HCT116 (cell line): ENCODE measurements around the gene SLC39A12. TPM values are rescaled to one million over a fixed set of nuclear protein-coding genes. Genes with fewer than 3 reads are reported as not detected.

Experiments used
- ATAC-seq: fragments of 200-7000 bp; cut with Tn5 transposase; 2 replicates; pipeline ENCODE4 v1.9.1; 2020; ENCODE audit warnings: mild to moderate bottlenecking, moderate library complexity
- BruUV-seq: library from RNA; stranded (reverse); fragments of 400-500 nt; replicated peaks from 2 replicates; lab custom pipeline; 2021; lab: Mats Ljungman, UMichigan
- CTCF ChIA-PET: fragments of 300-600 bp; sonication (Branson Sonifier 250); formaldehyde crosslinking; loops from one replicate; lab custom pipeline; 2021; ENCODE audit warnings: antibody characterized with exemption; lab: Charles Lee
- POLR2A ChIA-PET: fragments of 300-600, 350-600 bp; sonication (Branson Sonifier 250); formaldehyde crosslinking; loops from one replicate; lab custom pipeline; 2021; ENCODE audit warnings: antibody characterized with exemption; lab: Charles Lee
- RAD21 ChIA-PET, 2 experiments: fragments of 300-600 bp; sonication (Branson Sonifier 250); formaldehyde crosslinking; loops; one replicate each; lab custom pipeline; 2023; ENCODE audit warnings: low total read pairs in 2 of 2; ENCODE audit not compliant: uncharacterized antibody in 2 of 2, unreplicated experiment in 2 of 2, low non-redundant PET in 1 of 2; lab: Charles Lee
- DNase-seq: peaks from one replicate; pipeline ENCODE4 v3.0.0-alpha.2; 2010; ENCODE audit warnings: low read depth, low spot score
- H2AFZ ChIP-seq: fragments of 200-600 bp; shearing (Covaris generic), sonication (generic); 2 replicates; pipeline ENCODE4 v1.6.1; 2017; ENCODE audit warnings: low read depth, mixed run types, mixed read lengths, antibody characterized with exemption, low read length; ENCODE audit not compliant: poor library complexity, severe bottlenecking
- H3K27ac ChIP-seq: 2 replicates; pipeline ENCODE4 v1.5.1; 2012; ENCODE audit warnings: low read depth, low read length
- H3K27me3 ChIP-seq: fragments of 200-600 bp; sonication (generic); 2 replicates; pipeline ENCODE4 v1.6.1; 2016; ENCODE audit warnings: mixed run types, low read length, mixed read lengths; ENCODE audit not compliant: insufficient read depth
- H3K36me3 ChIP-seq, 2 experiments: fragments of 200-500 bp in 1 of 2; fragments of 200-600 bp in 1 of 2; sonication (Bioruptor generic) in 1 of 2; sonication (generic) in 1 of 2; 2 replicates each; pipeline versions ENCODE4 v1.5.1 to v1.6.1; 2014 to 2016; ENCODE audit warnings: low read length in 2 of 2, inconsistent platforms in 1 of 2, mixed read lengths in 1 of 2, mixed run types in 1 of 2; ENCODE audit not compliant: insufficient read depth in 2 of 2, control insufficient read depth in 1 of 2
- H3K4me1 ChIP-seq, 2 experiments: fragments of 200-600 bp in 1 of 2; sonication (generic) in 1 of 2; 2 replicates each; pipeline versions ENCODE4 v1.5.1 to v1.6.1; 2012 to 2017; ENCODE audit warnings: low read length in 2 of 2, inconsistent platforms in 1 of 2, mild to moderate bottlenecking in 1 of 2, mixed read lengths in 1 of 2, mixed run types in 1 of 2, moderate library complexity in 1 of 2; ENCODE audit not compliant: insufficient read depth in 2 of 2, control insufficient read depth in 1 of 2
- H3K4me2 ChIP-seq: fragments of 200-600 bp; sonication (generic); 2 replicates; pipeline ENCODE4 v1.6.1; 2017; ENCODE audit warnings: mixed run types, low read length, mixed read lengths
- H3K4me3 ChIP-seq, 2 experiments: fragments of 200-600 bp in 1 of 2; sonication (generic) in 1 of 2; replicated peaks in 1 of 2; 2 replicates each; pipeline ENCODE4 v1.5.1; 2011 to 2016; ENCODE audit warnings: low read length in 2 of 2, control low read depth in 1 of 2, low read depth in 1 of 2, mild to moderate bottlenecking in 1 of 2, mixed read lengths in 1 of 2, mixed run types in 1 of 2
- H3K79me2 ChIP-seq: fragments of 200-600 bp; sonication (generic); 2 replicates; pipeline ENCODE4 v1.6.1; 2017; ENCODE audit warnings: mild to moderate bottlenecking, mixed run types, low read length, moderate library complexity, mixed read lengths; ENCODE audit not compliant: insufficient read depth
- H3K9ac ChIP-seq: fragments of 200-600 bp; sonication (generic); 2 replicates; pipeline ENCODE4 v1.6.1; 2016; ENCODE audit warnings: low read length, mixed read lengths
- H3K9me2 ChIP-seq: fragments of 200-600 bp; sonication (generic), shearing (Covaris generic); 2 replicates; pipeline ENCODE4 v1.6.1; 2017; ENCODE audit warnings: mixed run types, mild to moderate bottlenecking, moderate library complexity; ENCODE audit not compliant: insufficient read depth
- H3K9me3 ChIP-seq, 2 experiments: fragments of 200-500 bp in 1 of 2; fragments of 200-600 bp in 1 of 2; sonication (Bioruptor generic) in 1 of 2; sonication (generic) in 1 of 2; 2 replicates each; pipeline ENCODE4 v1.6.1; 2014 to 2017; ENCODE audit warnings: low read length in 2 of 2, mixed read lengths in 2 of 2, inconsistent platforms in 1 of 2, low read depth in 1 of 2, mild to moderate bottlenecking in 1 of 2, mixed run types in 1 of 2, moderate library complexity in 1 of 2; ENCODE audit not compliant: control insufficient read depth in 1 of 2, insufficient read depth in 1 of 2
- H4K20me1 ChIP-seq: fragments of 200-600 bp; sonication (generic), shearing (Covaris generic); 2 replicates; pipeline ENCODE4 v1.6.1; 2017; ENCODE audit warnings: mixed run types, mild to moderate bottlenecking, moderate library complexity; ENCODE audit not compliant: insufficient read depth
- CEBPB ChIP-seq: IDR thresholded peaks from 2 replicates; pipeline ENCODE4 v1.6.1; 2012; ENCODE audit warnings: low read depth
- CTCF ChIP-seq, 3 experiments: fragments of 200-600 bp in 1 of 3; sonication (generic) in 1 of 3; IDR thresholded peaks in 2 of 3; conservative IDR thresholded peaks in 1 of 3; 2 replicates each; pipeline ENCODE4 v1.5.1; 2012 to 2017; ENCODE audit warnings: low read depth in 2 of 3, low read length in 2 of 3, antibody characterized with exemption in 1 of 3, borderline replicate concordance in 1 of 3, control low read depth in 1 of 3, mild to moderate bottlenecking in 1 of 3, mixed read lengths in 1 of 3, mixed run types in 1 of 3, moderate library complexity in 1 of 3; ENCODE audit not compliant: insufficient read depth in 1 of 3
- EZH2 ChIP-seq: fragments of 200-600 bp; sonication (generic); IDR thresholded peaks from 2 replicates; pipeline ENCODE4 v1.6.1; 2017; ENCODE audit warnings: antibody characterized with exemption, mixed run types
- FOSL1 ChIP-seq: IDR thresholded peaks from 2 replicates; pipeline ENCODE4 v1.6.1; 2012; ENCODE audit warnings: low read depth
- JUND ChIP-seq: IDR thresholded peaks from 2 replicates; pipeline ENCODE4 v1.6.1; 2012
- POLR2A ChIP-seq: IDR thresholded peaks from 2 replicates; pipeline ENCODE4 v1.7.0; 2011; ENCODE audit warnings: borderline replicate concordance; ENCODE audit not compliant: insufficient read depth, insufficient read length; ENCODE audit errors: extremely low read depth
- POLR2AphosphoS5 ChIP-seq: IDR thresholded peaks from 2 replicates; pipeline ENCODE4 v1.6.1; 2011; ENCODE audit warnings: mild to moderate bottlenecking, low read depth, low read length, moderate library complexity
- RAD21 ChIP-seq: IDR thresholded peaks from 2 replicates; pipeline ENCODE4 v1.6.1; 2012; ENCODE audit warnings: low read depth, mild to moderate bottlenecking
- REST ChIP-seq: IDR thresholded peaks from 2 replicates; pipeline ENCODE4 v1.6.1; 2012; ENCODE audit warnings: low read depth
- SIN3A ChIP-seq: IDR thresholded peaks from 2 replicates; pipeline ENCODE4 v1.6.1; 2012; ENCODE audit warnings: low read depth
- SRF ChIP-seq: IDR thresholded peaks from 2 replicates; pipeline ENCODE4 v1.6.1; 2012; ENCODE audit warnings: low read depth
- TCF7L2 ChIP-seq: IDR thresholded peaks from 2 replicates; pipeline ENCODE4 v1.7.0; 2011; ENCODE audit warnings: borderline replicate concordance, inconsistent platforms; ENCODE audit not compliant: insufficient read depth, insufficient read length; ENCODE audit errors: extremely low read depth
- YY1 ChIP-seq: IDR thresholded peaks from 2 replicates; pipeline ENCODE4 v1.6.1; 2011; ENCODE audit warnings: low read length, low read depth, moderate library complexity, mild to moderate bottlenecking; ENCODE audit not compliant: insufficient replicate concordance; ENCODE audit errors: extremely low read depth
- ZBTB33 ChIP-seq: IDR thresholded peaks from 2 replicates; pipeline ENCODE4 v1.6.1; 2011; ENCODE audit warnings: mild to moderate bottlenecking, low read length, moderate library complexity; ENCODE audit not compliant: insufficient replicate concordance; ENCODE audit errors: extremely low read depth
- ZFX ChIP-seq: fragments of 450-650 bp; IDR thresholded peaks from 2 replicates; pipeline ENCODE4 v1.6.1; 2017
- ZNF274 ChIP-seq: fragments of 200-500 bp; sonication (Bioruptor generic); IDR thresholded peaks from 2 replicates; pipeline ENCODE4 v1.6.1; 2014; ENCODE audit warnings: mild to moderate bottlenecking, low read depth, low read length, inconsistent platforms
- intact Hi-C: fragments of 100-400 bp; cut with micrococcal nuclease; formaldehyde crosslinking; loops from 2 replicates; pipeline ENCODE4 v1.10.0; 2022
- total RNA-seq: library from RNA; stranded (reverse); gene quantifications from one replicate; pipeline ENCODE4 v1.2.1, GENCODE V29; 2021; ENCODE audit not compliant: unreplicated experiment

Gene SLC39A12
- total RNA-seq, 1 experiment from 2014 or later, result not detected

DNA sequence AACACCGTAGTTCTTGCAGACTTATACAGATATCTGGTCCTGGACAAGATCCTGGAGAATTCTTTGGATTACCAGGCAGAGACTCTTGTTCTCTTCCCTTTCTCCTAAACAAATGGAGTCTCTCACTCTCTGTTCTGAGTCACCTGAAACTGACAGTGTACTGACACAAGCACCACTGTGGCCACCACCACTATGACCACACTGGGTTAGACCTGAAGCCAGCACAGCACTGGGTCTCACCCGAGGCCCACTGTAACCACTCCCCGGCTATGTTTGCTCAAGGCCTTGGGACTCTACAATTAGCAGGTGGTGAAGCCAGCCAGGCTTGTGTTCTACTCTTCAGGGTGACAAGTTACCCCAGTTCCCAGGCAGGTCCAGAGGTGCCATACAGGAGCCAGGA, 22.8 kb downstream of the SLC39A12 start:
- intact Hi-C loops, result no loop called here
- Histone ChIP-seq H3K36me3 (no peaks in the 10 kb centered on the region), H3K4me1 (no peaks in the 10 kb centered on the region), H3K27me3 (no peaks in the 10 kb centered on the region), H2AFZ (no peak overlapping the region), H3K79me2 (no peaks in the 10 kb centered on the region), H3K27ac (no peak overlapping the region), H3K9me2 (no peaks in the 10 kb centered on the region), H3K9ac (no peak overlapping the region), H3K4me2 (no peak overlapping the region), H3K9me3 (no peaks in the 10 kb centered on the region), H3K4me3 (no peak overlapping the region), H4K20me1 (no peaks in the 10 kb centered on the region)
- RAD21 ChIA-PET, result no interaction called here
- POLR2A ChIA-PET, result no interaction called here
- no peak for TF ChIP-seq FOSL1
- no peak for TF ChIP-seq REST
- no peak for TF ChIP-seq POLR2A
- no peak for TF ChIP-seq CTCF (IDR thresholded peaks at IDR 0.05 in 2 of 3, conservative IDR thresholded peaks at IDR 0.05 in 1 of 3; ENCODE audit: borderline replicate concordance in 1 of 3, insufficient read depth in 1 of 3, low read depth in 2 of 3, low read length in 2 of 3)
- no peak for TF ChIP-seq RAD21
- no peak for TF ChIP-seq CEBPB
- TF ChIP-seq TCF7L2, result no peak
- TF ChIP-seq ZNF274, result no peak
- no peak for TF ChIP-seq SIN3A
- TF ChIP-seq EZH2, result no peak
- TF ChIP-seq ZFX, result no peak
- TF ChIP-seq SRF, result no peak
- no peak for TF ChIP-seq ZBTB33
- no peak for TF ChIP-seq POLR2AphosphoS5
- no peak for TF ChIP-seq YY1
- no peak for TF ChIP-seq JUND
- ATAC-seq, result no peak
- DNase-seq, result no peak
- CTCF ChIA-PET, result no interaction called here
- no TSS peak for BruUV-seq
